Activated CD8-positive, alpha-beta T cell treated with anti-CD3 and anti-CD28 coated beads for 36 hours (primary cell): ENCODE measurements around the gene GOLGA6A. TPM values are rescaled to one million over a fixed set of nuclear protein-coding genes. Genes with fewer than 3 reads are reported as not detected.
A peak's percentile ranks its signal among the peaks of the same experiment; 100 is the strongest.

Source experiments
- ATAC-seq: fragments of 200-7000 bp; cut with Tn5 transposase; one replicate; pipeline ENCODE4 v1.10.0; 2021; ENCODE audit warnings: mild to moderate bottlenecking, moderate library complexity
- CTCF ChIA-PET: fragments of 350-600 bp; sonication (Branson Sonifier 250); formaldehyde crosslinking; loops from one replicate; lab custom pipeline; 2021; ENCODE audit warnings: antibody characterized with exemption; lab: Charles Lee
- POLR2A ChIA-PET: fragments of 350-600 bp; sonication (Branson Sonifier 250); formaldehyde crosslinking; loops from one replicate; lab custom pipeline; 2021; ENCODE audit warnings: antibody characterized with exemption; lab: Charles Lee
- DNase-seq: peaks from one replicate; pipeline ENCODE4 v3.0.0-alpha.2; 2020
- H3K27ac Mint-ChIP-seq: one replicate; pipeline ENCODE4 v1.8.0; 2021; ENCODE audit warnings: mild to moderate bottlenecking, mixed read lengths
- H3K27me3 Mint-ChIP-seq: one replicate; pipeline ENCODE4 v1.8.0; 2021; ENCODE audit warnings: mixed read lengths
- H3K36me3 Mint-ChIP-seq: one replicate; pipeline ENCODE4 v1.8.0; 2021; ENCODE audit warnings: low read depth, mixed read lengths
- H3K4me1 Mint-ChIP-seq: one replicate; pipeline ENCODE4 v1.8.0; 2021; ENCODE audit warnings: low read depth, mixed read lengths
- H3K4me3 Mint-ChIP-seq: one replicate; pipeline ENCODE4 v1.8.0; 2021; ENCODE audit warnings: mild to moderate bottlenecking, moderate library complexity, mixed read lengths
- H3K9me3 Mint-ChIP-seq: one replicate; pipeline ENCODE4 v1.8.0; 2021; ENCODE audit warnings: mixed read lengths
- intact Hi-C: fragments of 100-400 bp; cut with micrococcal nuclease; formaldehyde crosslinking; loops from one replicate; pipeline ENCODE4 v1.10.0; 2022
- total RNA-seq, 2 experiments: library from RNA; stranded (reverse); gene quantifications; one replicate each; pipeline ENCODE4 v1.2.3, GENCODE V29; 2021
- TF ChIP-seq, protein P1 (sequence below): fragments of 200-600 bp; IDR thresholded peaks from one replicate; pipeline ENCODE4 v1.8.0; 2022; ENCODE audit warnings: antibody characterized with exemption, mild to moderate bottlenecking

GOLGA6A gene
- total RNA-seq, 2 experiments from 2014 or later: not detected

DNA sequence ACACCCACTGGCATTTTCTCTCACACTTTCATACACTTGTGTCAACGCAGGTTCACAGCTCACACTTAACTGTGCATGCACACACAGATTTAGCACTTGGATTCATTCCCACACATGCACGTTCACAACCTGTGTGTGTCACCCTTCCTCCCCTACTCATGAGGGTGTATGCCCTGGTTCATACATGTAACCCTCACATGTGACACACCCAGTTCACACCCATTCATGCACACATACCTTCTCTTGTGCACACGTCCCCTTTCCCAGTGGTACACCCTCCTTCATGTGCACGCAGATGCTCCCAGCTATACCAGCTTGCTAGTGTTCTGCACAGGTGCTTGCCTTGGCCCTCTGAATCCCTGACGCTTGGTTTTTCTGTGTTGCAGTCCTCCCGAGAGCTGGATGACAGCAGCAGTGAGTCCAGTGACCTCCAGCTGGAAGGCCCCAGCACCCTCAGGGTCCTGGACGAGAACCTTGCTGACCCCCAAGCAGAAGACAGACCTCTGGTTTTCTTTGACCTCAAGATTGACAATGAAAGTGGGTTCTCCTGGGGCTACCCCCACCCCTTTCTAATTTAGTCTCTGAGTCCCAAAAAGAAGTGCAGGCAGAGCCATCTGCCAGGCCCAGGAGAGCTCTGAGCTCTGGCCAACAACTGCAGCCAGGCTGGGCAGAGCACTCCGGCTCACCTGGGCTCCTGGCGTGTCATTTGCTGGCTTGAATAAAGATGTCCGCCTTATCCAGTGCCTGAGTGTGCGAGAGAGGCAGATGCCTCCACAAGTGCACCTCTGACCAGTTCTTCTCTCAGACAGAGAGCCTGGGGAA is 39.5 kb downstream of the GOLGA6A start:
- TF ChIP-seq, protein P1, sequence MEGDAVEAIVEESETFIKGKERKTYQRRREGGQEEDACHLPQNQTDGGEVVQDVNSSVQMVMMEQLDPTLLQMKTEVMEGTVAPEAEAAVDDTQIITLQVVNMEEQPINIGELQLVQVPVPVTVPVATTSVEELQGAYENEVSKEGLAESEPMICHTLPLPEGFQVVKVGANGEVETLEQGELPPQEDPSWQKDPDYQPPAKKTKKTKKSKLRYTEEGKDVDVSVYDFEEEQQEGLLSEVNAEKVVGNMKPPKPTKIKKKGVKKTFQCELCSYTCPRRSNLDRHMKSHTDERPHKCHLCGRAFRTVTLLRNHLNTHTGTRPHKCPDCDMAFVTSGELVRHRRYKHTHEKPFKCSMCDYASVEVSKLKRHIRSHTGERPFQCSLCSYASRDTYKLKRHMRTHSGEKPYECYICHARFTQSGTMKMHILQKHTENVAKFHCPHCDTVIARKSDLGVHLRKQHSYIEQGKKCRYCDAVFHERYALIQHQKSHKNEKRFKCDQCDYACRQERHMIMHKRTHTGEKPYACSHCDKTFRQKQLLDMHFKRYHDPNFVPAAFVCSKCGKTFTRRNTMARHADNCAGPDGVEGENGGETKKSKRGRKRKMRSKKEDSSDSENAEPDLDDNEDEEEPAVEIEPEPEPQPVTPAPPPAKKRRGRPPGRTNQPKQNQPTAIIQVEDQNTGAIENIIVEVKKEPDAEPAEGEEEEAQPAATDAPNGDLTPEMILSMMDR: no peak
- POLR2A ChIA-PET: no interaction called here
- H3K9me3 Mint-ChIP-seq: no peaks in the 10 kb centered on the region

DNA sequence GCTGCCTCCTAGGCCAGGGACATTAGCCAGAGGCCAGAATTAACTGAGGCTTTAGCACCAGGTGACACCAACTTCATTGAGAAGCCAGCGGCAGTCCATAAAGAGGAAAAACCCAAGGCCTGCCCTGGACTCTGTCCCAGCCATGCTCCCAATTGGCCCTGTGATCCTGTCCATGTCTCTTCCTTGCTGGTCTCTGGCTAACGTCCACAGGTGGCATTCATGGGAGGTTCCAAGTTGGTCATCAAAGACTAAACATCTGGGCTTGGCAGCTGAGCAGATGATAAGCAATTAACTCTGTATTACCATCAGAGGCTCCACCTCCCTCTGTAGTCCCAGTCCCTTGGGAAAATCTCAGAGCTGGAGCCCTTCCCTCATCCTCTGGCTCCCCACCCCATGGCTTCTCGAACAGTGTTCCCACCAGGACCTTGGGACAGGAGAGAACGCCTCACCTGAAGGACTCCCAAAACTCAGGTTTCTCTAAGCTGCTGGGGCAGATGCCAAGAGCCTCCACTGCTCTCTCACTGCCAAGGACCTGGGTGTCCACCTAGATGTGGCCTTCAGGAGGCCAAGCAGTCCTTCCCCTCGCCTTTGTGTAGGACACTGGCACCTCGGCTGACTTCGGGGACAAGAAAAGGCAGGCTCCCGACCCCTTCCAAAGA is 40.4 kb downstream of the GOLGA6A start:
- Mint-ChIP-seq H3K4me3 (no peak overlapping the region), H3K27me3 (no peaks in the 10 kb centered on the region), H3K4me1 (no peaks in the 10 kb centered on the region), H3K36me3 (peaks cover 5% of the 10 kb centered on the region), H3K9me3 (no peaks in the 10 kb centered on the region), H3K27ac (no peak overlapping the region)
- no peak for ATAC-seq
- CTCF ChIA-PET: interaction anchor here (1.0 to 4.8 kb wide), 2 partner anchors 8 to 12 kb away, joined by 3 to 23 read pairs; no protein-coding TSS in a partner anchor
- intact Hi-C loops: no loop called here
- DNase-seq: no peak
- POLR2A ChIA-PET: no interaction called here
- TF ChIP-seq, protein P1: no peak

More for the DNA sequence above, 39.5 kb downstream of the GOLGA6A start:
- H3K36me3 Mint-ChIP-seq: no peaks in the 10 kb centered on the region
- ATAC-seq (no peak), DNase-seq (no peak)
- intact Hi-C loops: no loop called here
- H3K4me3 Mint-ChIP-seq: no peak overlapping the region
- no peak overlapping the region for H3K27ac Mint-ChIP-seq
- no peaks in the 10 kb centered on the region for H3K27me3 Mint-ChIP-seq
- CTCF ChIA-PET: interaction anchor here (1.8 to 8.3 kb wide), 3 partner anchors 11 to 91 kb away, joined by 6 to 72 read pairs (median 23); no protein-coding TSS in a partner anchor
- H3K4me1 Mint-ChIP-seq: peaks cover 2% of the 10 kb centered on the region

DNA sequence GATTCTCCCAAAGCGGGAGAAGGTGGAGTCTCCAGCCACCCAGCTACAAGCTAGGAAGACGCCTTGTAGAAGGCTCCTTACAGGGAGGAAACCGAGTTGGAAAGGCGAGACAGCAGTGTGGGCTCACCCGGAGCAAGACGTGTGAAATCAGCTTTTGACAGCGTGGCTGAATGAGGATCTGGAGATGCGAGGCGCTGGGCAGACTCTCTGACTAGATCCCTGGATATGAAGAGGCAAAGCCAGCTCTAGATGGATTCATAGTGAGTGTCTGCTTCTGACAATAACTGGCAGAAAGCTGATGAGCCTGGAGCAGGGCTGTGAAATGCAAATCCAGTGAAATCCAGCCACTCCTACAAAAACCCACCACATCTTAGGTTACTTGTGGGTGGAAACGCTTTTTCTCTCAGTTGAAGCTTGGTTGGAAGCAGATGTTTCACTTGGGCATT is 41.0 kb downstream of the GOLGA6A start:
- ChIA-PET CTCF (interaction anchor here (0.9 to 1.5 kb wide), 3 partner anchors 8 to 77 kb away, joined by 3 read pairs; no protein-coding TSS in a partner anchor), POLR2A (no interaction called here)
- TF ChIP-seq, protein P1: no peak
- DNase-seq (no peak), ATAC-seq (no peak)
- Mint-ChIP-seq H3K9me3 (no peaks in the 10 kb centered on the region), H3K4me1 (no peaks in the 10 kb centered on the region), H3K27me3 (no peaks in the 10 kb centered on the region), H3K27ac (no peak overlapping the region), H3K36me3 (peaks cover 10% of the 10 kb centered on the region), H3K4me3 (no peak overlapping the region)
- intact Hi-C loops: no loop called here

DNA sequence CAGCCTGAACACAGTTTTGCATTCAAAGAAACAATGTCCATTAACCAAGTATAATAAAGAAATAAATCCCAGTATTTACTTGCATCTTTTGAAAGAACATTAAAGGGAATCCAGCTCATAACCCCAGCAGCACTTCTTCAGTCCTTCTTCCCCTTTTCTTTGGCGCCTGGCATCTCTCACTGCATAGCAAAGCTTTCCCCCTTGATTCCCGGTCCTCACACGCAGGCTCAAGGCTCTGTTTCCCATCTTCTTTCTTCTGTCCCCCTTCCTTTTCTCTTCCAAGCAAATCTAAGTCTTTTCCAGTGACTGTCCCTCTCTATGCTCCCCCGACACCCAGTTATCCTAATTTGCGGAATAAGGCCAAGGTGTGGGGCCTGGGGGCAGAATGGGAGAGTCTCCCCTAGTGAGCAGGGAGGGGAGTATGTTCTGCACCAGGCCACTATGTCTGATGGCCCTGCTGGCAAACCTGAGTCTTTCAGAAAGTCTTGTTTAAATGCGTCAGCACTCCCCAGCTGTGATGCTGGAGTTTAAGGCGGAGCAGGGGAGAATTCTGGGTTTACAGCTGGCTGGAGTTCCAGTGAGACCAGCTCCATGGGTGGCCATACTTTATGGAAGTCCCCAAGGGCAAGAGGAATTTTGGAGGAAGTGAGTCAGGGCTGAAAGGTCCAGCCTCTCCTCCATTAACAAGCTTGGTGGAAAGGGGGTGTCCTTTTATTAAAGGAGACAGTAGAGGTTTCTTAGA is 42.1 kb downstream of the GOLGA6A start:
- CTCF ChIA-PET: interaction anchor here (0.9 to 5.2 kb wide), 5 partner anchors 8 to 132 kb away, joined by 3 to 32 read pairs (median 3); no protein-coding TSS in a partner anchor
- Mint-ChIP-seq H3K9me3 (no peaks in the 10 kb centered on the region), H3K27me3 (no peaks in the 10 kb centered on the region), H3K4me1 (no peaks in the 10 kb centered on the region), H3K4me3 (no peak overlapping the region), H3K27ac (peak overlapping the region; percentile 46), H3K36me3 (peaks cover 18% of the 10 kb centered on the region)
- DNase-seq (no peak), ATAC-seq (no peak)
- POLR2A ChIA-PET: no interaction called here
- intact Hi-C loops: no loop called here
- TF ChIP-seq, protein P1: no peak
